Measurements from ENCODE around the gene TECPR2. TPM values are rescaled to one million over a fixed set of nuclear protein-coding genes. Genes with fewer than 3 reads are reported as not detected.

The TECPR2 gene
- total RNA-seq, 6 donors from 2014 or later = 16.3 to 71.2 (median 24.6) TPM

GRCh38 chr14:102485693-102486512 is 123.2 kb downstream of the TECPR2 start:
- no peak for TF ChIP-seq POLR2A (IDR thresholded peaks at IDR 0.05)
- TF ChIP-seq EP300 (IDR thresholded peaks at IDR 0.05) = no peak
- TF ChIP-seq, protein P1, sequence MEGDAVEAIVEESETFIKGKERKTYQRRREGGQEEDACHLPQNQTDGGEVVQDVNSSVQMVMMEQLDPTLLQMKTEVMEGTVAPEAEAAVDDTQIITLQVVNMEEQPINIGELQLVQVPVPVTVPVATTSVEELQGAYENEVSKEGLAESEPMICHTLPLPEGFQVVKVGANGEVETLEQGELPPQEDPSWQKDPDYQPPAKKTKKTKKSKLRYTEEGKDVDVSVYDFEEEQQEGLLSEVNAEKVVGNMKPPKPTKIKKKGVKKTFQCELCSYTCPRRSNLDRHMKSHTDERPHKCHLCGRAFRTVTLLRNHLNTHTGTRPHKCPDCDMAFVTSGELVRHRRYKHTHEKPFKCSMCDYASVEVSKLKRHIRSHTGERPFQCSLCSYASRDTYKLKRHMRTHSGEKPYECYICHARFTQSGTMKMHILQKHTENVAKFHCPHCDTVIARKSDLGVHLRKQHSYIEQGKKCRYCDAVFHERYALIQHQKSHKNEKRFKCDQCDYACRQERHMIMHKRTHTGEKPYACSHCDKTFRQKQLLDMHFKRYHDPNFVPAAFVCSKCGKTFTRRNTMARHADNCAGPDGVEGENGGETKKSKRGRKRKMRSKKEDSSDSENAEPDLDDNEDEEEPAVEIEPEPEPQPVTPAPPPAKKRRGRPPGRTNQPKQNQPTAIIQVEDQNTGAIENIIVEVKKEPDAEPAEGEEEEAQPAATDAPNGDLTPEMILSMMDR (IDR thresholded peaks at IDR 0.05) = no peak
- no peak for TF ChIP-seq POLR2AphosphoS5 (IDR thresholded peaks at IDR 0.05)
- DNase-seq (peak in 1 of 2 donors; percentile 51), ATAC-seq (ENCODE audit: low FRiP score in 2 of 2) (no peak)
- no peaks in the 10 kb centered on the region for H3K9me3 ChIP-seq
- WGBS, 2 donors = 75 to 84% methylated on average over 5 to 11 of the region's 11 CpGs
- H3K4me1 ChIP-seq = peaks cover 0 to 9% (median 3%) of the 10 kb centered on the region in 4 donors
- H3K27ac ChIP-seq = peak overlapping the region in 1 of 4 donors; percentile 25
- no peaks in the 10 kb centered on the region for H3K36me3 ChIP-seq
- no peak overlapping the region for H3K4me3 ChIP-seq
- no peaks in the 10 kb centered on the region for H3K27me3 ChIP-seq

DNA sequence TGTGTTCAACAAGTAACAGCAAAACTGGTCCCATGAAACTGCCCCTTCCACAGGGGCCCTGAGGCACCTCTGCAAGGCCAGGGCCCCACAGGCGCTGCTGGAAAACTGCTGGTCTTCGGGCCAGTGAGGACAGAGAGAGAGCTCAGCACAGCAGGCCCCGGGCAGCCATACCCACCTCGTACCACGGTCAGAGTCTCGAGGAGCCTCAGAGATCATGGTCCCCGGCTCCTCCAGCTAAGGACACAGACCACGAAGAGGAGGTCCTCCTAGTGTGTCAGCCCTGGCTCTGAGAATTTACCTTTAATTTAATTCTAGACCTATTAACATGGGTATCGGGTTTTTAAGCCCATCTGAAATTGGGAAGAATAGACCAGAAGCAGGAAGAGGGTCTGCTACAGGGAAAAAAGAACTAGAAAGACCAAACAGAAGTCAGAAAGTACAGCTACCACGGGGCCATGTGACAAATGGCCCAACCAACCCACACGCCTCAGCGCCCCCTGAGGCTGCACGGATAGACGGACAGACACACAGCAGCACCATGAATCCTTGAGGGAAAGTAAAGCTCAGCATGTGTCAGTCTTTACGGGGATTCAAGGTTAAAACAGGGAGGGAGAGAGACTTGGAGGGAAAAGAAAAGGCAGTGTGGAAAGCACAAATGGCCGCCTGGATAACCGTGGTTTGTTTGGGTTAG is 123.9 kb downstream of the TECPR2 start:
- H3K4me3 ChIP-seq = no peak overlapping the region
- WGBS, 2 donors = 82 to 86% methylated on average over 12 to 17 of the region's 17 CpGs
- peak overlapping the region in 2 of 4 donors; percentile 25 to 34 for H3K27ac ChIP-seq
- H3K27me3 ChIP-seq = no peaks in the 10 kb centered on the region
- no peak for ATAC-seq (ENCODE audit: low FRiP score in 2 of 2)
- DNase-seq = no peak
- no peaks in the 10 kb centered on the region for H3K9me3 ChIP-seq
- H3K4me1 ChIP-seq = peaks cover 0 to 9% (median 3%) of the 10 kb centered on the region in 4 donors
- H3K36me3 ChIP-seq = no peaks in the 10 kb centered on the region
- TF ChIP-seq, protein P1 (IDR thresholded peaks at IDR 0.05) = no peak
- TF ChIP-seq POLR2A (IDR thresholded peaks at IDR 0.05) = no peak
- no peak for TF ChIP-seq POLR2AphosphoS5 (IDR thresholded peaks at IDR 0.05)
- no peak for TF ChIP-seq EP300 (IDR thresholded peaks at IDR 0.05)

GRCh38 chr14:102487204-102487577 is 124.5 kb downstream of the TECPR2 start:
- TF ChIP-seq POLR2AphosphoS5 (IDR thresholded peaks at IDR 0.05) (no peak), EP300 (IDR thresholded peaks at IDR 0.05) (no peak), POLR2A (IDR thresholded peaks at IDR 0.05) (no peak)
- TF ChIP-seq, protein P1 (IDR thresholded peaks at IDR 0.05) = no peak
- ATAC-seq (ENCODE audit: low FRiP score in 2 of 2) (peak in 1 of 2 donors; percentile 8), DNase-seq (no peak)
- Histone ChIP-seq H3K9me3 (no peaks in the 10 kb centered on the region), H3K27me3 (no peaks in the 10 kb centered on the region), H3K4me3 (no peak overlapping the region), H3K4me1 (peaks cover 0 to 9% (median 3%) of the 10 kb centered on the region in 4 donors), H3K27ac (no peak overlapping the region), H3K36me3 (no peaks in the 10 kb centered on the region)
- WGBS, 2 donors = 86% methylated on average over 7 of the region's 7 CpGs

- no peak overlapping the region for H3K4me3 ChIP-seq
- WGBS, 2 donors = 89 to 93% methylated on average over 18 of the region's 18 CpGs
Observed at GRCh38 chr14:102490456-102490855, 127.7 kb downstream of the TECPR2 start.

More at GRCh38 chr14:102490456-102490855, 127.7 kb downstream of the TECPR2 start:
- Histone ChIP-seq H3K9me3 (no peaks in the 10 kb centered on the region), H3K36me3 (no peaks in the 10 kb centered on the region), H3K27me3 (no peaks in the 10 kb centered on the region), H3K4me1 (peaks cover 0 to 9% (median 3%) of the 10 kb centered on the region in 4 donors), H3K27ac (no peak overlapping the region)
- no peak for TF ChIP-seq POLR2AphosphoS5 (IDR thresholded peaks at IDR 0.05)
- TF ChIP-seq, protein P1 (IDR thresholded peaks at IDR 0.05) = no peak
- TF ChIP-seq EP300 (IDR thresholded peaks at IDR 0.05) = no peak
- no peak for TF ChIP-seq POLR2A (IDR thresholded peaks at IDR 0.05)
- ATAC-seq (ENCODE audit: low FRiP score in 2 of 2) (no peak), DNase-seq (peak in 1 of 2 donors; percentile 57)
